Posterior vena cava (tissue), 2 donors: ENCODE data around the gene ARHGAP6. TPM values are rescaled to one million over a fixed set of nuclear protein-coding genes. Genes with fewer than 3 reads are reported as not detected.
"Not testable (repeated sequence)": the region's sequence is repeated elsewhere in the genome, so short reads cannot be mapped to it uniquely, and the experiment has no call there.

ENCODE experiments used
- DNase-seq: peaks from one replicate; pipeline ENCODE4 v3.0.0-alpha.2; 2020; ENCODE audit warnings: low spot score
- intact Hi-C, 2 donors: fragments of 100-400 bp; cut with DNase I; formaldehyde crosslinking; loops; one replicate each; pipeline versions ENCODE4 v1.14.1 to v1.14.2; 2022 to 2023
- total RNA-seq, 2 donors: library from RNA; stranded (reverse); fragmentation: NEBNext Ultra II Directional; extraction: Animal tissue kit (Norgen Biotek cat#: 25700); gene quantifications; one replicate each; pipeline ENCODE4 v1.2.1, GENCODE V29; 2021
- donor health status: DM: yes; HTN: yes; CAD: no.
- donor health status: DM: yes; HTN: yes; CAD: no.

ARHGAP6 gene
- total RNA-seq, 2 donors from 2014 or later: 19.6 to 20.2 TPM

DNA sequence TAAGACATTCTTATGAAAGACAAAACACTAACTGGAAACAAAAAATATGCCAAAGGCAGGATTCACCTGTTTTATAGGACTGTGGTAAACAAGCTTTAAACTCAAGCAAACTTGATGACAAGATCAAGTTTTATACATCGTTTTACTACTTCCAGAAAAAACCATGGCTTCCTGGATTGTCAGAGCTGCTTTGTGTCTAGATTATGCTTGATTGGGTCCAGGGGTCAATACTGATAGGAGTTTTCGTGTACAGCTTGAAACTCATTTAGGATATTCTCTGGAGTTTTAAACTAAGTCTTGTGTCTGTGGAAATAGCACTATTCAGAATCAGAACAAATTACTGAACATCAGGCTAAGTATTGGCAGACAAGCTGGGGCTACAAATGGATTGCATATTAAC is 541.6 kb downstream of the ARHGAP6 start:
- no peak for DNase-seq
- intact Hi-C loops: no loop called here

DNA sequence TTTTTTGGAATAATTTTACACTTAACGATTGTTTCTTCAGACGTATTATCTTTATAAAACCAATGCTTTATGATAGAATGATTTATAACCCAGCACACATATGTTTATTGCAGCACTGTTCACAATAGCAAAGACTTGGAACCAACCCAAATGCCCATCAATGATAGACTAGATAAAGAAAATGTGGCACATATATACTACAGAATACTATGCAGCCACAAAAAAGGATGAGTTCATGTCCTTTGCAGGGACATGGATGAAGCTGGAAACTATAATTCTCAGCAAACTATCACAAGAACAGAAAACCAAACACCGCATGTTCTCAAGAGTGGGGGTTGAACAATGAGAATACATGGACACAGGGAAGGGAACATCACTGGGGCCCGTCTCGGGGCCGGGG is 542.6 kb downstream of the ARHGAP6 start:
- intact Hi-C loops: not testable (repeated sequence)

DNA sequence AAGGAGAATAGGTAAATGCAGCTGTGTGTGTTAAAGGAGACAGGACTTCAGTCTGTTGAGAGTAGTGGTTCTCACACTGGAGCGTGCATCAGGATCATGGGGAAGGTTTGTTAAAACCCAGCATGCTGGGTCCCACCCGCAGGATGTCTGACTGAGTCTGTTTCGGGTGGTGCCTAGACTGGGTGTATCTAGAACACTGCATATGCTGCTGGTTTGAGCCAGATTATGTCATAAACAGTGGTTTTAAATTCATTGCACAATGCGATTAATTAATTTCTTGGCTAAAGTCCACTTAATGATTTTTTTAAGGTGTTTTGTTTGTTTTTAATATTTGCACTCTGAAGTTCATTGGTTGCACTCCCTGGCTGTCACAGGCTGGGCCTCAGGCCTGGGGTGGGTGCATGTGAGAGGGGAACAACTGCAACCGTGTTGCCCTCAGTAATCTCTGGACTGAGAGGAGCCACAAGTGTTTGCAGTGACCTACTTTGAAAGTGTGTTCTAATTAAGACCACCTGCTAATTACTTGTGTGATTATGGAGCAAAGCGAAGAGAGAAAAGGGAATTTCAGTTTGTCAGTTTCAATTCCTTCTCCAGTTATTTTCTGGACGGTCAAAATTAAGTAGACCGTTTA is 546.3 kb downstream of the ARHGAP6 start:
- no peak for DNase-seq
- intact Hi-C loops: no loop called here

More for the DNA sequence above, 542.6 kb downstream of the ARHGAP6 start:
- DNase-seq: not testable (repeated sequence)

DNA sequence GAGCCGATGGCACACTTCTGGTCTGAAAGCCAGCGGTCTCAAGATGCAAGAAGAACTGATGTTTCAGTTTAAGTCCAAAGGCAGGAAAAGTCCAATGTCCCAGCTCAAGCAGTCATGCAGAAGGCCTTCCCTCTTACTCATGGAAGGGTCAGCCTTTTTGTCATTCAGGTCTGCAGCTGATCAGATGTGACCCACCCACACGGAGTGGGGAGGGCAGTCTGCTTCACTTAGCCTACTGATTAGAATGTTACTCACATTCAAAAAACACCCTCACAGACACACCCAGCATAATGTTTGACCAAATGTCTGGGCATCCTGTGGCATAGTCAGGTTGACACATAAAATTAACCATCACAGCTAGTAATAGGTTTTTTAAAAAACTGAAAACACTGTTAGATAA is 548.0 kb downstream of the ARHGAP6 start:
- DNase-seq: no peak
- intact Hi-C loops: no loop called here

DNA sequence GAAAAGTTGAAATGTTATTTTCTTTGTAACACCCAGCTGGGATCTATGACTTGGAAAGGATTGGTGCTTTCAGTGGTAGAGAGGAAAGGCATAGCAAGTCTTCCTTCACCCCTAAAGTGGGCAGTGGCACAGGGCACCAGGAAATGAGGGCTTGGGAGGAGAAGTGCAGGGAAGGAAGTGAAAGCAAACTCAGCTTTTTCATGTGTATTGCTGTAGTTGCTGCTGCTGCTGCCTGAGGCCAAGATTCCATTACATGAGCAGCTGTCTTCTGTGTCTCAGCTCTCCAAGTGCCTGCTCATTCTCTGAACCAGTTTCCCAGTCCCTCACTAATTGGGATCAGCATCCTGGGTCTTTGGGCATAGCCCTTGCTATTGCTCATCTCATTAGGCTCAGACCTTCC is 552.0 kb downstream of the ARHGAP6 start:
- no peak for DNase-seq
- intact Hi-C loops: loop anchor here in 1 of 2 donors (5.0 kb wide), 1 partner anchor 866 kb away; no protein-coding TSS in a partner anchor

DNA sequence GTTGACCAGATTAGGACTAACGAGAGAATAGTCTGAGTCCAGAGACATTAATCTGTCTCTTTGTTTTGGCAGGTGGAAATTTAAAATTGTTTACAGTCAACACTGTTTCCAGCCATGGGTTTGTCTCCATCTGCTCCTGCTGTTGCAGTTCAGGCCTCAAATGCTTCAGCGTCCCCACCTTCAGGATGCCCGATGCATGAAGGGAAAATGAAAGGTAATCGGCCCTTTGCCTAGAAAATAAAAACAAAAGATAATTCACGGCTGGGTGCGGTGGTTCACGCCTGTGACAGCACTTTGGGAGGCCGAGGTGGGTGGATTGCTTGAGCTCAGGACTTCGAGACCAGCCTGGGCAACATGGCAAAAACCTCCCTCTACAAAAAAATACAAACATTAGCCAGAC is 553.8 kb downstream of the ARHGAP6 start:
- intact Hi-C loops: loop anchor here in 1 of 2 donors (5.0 kb wide), 1 partner anchor 865 kb away; no protein-coding TSS in a partner anchor
- DNase-seq: no peak

DNA sequence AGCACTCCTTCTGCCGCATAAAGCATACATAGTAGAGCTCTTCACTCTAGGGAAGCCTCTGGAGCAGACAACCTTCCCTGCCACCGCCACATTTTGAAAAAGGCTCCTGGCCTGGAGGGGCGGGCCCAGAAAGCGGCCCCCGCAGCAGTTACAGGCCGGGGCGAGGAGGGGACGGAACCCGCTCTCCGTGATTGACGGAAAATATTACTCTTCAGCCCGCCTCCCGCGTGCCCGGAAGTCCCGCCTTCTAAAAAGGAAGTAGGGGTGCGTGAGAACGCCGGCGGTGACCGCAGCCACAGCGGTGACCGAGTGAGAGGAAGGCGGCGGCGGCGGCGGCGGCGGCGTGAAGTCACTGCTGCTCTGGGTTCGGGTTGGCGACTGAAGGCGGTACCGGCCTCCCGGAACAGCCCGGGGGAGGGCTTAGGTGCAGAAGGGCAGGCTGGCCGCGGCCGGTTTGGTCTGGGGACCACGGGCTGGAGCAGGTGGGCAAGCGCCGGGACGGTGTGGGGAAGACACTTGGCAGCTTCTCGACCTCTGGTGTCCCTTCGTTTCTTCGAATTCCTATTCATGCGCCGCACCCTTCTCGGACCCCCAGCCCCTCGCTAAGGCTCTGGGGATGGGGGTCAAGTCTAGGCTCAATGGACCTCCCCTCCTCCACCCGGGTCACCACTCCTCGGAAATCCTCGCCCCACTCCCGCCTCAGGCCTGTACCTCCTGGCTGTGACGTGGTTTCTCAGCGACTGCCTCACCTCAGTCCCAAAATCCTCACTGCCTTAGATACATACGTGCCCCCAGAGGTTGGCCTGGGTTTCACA is 554.5 kb downstream of the ARHGAP6 start, which contains the start of gene HCCS:
Gene HCCS, plus strand, starts transcription at position 296 of the 815 bp plus-strand sequence. CDS start 729 bp downstream, outside the sequence.
- peak; percentile 96 for DNase-seq
- intact Hi-C loops: loop anchor here in 1 of 2 donors (5.0 kb wide), 1 partner anchor 864 kb away; no protein-coding TSS in a partner anchor

DNA sequence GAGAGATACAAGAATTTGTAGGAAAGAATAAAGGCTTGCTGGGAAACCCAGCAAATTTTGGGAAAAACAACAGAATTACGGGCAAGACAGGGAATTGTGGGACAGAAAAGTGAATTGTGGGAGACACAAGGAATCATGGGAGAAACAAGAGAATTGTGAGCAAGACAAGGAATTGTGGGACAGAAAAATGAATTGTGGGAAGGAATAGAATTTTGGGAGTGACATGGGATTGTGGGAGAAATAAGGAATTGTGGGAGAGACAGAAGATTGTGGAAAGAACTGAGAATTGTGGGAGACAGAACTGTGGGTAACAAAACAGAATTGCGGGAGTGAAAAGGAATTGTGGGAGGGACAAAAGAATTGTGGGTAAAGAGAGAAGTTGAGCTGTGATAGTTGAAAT is 555.8 kb downstream of the ARHGAP6 start:
- no peak for DNase-seq
- intact Hi-C loops: loop anchor here in 1 of 2 donors (5.0 kb wide), 1 partner anchor 863 kb away; no protein-coding TSS in a partner anchor

DNA sequence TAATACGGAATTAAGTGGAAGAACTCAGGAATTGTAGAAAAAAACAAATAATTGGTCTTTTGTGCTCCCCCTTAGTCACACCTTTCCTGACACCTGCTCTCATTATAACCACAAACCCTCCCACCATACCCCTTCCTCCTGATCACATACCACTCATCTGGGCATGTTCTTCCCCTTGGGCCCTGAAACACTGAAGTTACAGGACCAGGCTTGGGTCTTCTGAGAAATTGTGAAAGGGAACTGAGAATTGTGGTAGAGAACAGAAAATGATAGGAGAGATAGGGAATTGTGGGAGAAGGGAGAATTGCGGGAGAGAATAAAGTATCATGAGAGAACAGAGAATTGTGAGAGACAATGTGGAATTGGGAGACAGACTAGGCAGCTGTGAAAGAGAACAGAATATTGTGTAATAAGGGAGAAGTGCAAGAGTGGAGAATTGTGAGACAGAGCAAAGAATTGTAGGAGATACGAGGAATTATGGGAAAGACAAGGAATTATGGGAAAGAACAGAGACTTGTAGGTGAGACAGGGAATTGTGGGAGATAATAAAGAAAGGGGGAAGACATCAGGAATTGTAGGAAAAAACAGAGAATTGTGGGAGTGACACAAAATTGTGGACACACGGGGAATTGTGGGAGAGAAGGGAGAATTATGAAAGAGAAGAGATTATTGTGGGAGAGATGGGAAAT is 557.3 kb downstream of the ARHGAP6 start:
- intact Hi-C loops: no loop called here
- no peak for DNase-seq

DNA sequence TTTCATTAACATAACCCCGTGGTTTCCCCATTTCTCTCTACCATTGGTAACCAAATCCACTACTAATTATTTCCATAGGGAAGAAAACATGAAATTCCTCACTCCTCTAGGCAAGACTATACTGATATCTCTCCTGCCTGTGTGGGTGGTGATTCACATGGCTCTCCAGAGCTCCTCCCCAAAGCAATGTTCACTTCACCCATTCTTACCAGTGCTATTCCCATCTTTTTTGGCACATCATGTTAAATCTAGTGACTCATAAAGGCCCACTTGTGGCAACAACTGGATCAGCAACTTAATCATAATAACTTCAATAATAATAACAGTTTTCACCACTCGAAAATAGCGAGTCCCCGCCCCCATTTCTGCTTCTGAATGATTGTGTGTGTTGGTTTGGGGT is 560.6 kb downstream of the ARHGAP6 start:
- intact Hi-C loops: no loop called here

DNA sequence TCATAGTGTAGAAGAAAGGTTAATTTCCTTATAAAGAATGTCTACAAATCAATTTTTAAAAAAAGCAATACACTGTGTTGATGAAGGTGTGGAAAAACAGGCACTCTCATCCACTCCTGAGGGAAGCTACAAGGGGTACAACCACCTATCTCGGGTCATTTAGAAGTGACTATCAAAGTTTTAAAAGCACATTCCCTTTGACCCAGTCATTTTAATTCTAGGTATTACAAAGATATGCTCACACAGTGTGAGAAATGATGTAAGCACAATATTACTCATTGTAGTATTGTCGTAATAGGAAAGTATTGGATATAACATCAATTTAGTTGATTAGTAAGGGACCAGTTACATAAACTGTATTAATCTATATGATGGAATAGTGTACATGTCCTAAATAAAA is 562.0 kb downstream of the ARHGAP6 start:
- no peak for DNase-seq
- intact Hi-C loops: loop anchor here in 1 of 2 donors (5.0 kb wide), 1 partner anchor 1291 kb away; no protein-coding TSS in a partner anchor

More for the DNA sequence above, 560.6 kb downstream of the ARHGAP6 start:
- no peak for DNase-seq

DNA sequence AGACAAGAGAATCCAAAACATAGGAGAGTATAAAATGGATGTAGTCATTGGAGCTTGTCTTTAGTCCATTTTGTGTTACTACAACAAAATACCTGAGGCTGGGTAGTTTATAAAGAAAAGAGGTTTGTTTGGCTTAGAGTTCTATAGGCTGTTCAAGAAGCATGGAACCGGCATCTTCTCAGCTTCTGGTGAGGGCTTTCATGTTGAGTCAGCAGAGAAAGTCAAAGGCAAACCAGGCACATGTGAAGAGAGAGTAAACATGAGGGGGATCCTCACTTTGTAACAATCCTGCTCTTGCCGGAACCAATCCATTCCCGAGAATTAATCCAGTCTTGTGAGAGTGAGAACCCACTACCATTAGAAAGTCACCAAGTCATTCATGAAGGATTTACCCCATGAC is 562.7 kb downstream of the ARHGAP6 start:
- DNase-seq: no peak
- intact Hi-C loops: loop anchor here in 1 of 2 donors (5.0 kb wide), 1 partner anchor 1291 kb away; no protein-coding TSS in a partner anchor

DNA sequence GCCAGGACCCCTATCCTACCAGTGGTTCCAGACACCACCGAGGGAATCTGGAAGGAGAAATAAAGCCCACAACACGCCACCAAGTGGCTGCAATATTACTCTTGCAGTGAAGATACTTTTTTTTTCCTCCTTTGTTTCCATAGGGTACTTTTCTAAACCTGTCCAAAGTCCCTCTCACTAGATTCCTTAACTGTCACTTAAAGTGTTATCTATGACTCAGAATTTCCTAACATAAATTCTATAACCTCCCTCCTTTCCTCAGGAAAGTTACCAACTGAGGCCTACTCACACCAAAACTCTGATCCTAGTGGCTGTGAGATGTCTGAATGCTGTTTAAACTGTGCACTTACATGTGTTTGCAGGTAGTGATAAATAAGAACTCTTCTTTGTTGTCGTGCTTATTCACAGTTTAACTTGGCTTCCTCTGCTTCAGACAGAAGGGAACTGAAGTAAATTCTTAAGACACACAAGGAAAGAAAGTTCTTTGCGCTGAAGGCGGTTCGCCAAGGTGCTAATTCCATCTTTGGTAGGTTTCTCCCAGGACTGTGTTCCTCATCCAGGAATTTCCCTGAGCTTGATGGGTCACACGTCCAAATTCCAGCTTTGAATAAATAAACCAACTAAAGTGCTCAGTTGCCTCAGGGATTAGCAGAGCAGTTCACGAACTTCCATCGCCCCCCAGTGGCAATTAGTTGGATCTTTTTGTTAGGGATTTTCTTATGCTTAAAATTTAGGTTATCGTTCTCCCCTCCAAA is 565.3 kb downstream of the ARHGAP6 start:
- no peak for DNase-seq

DNA sequence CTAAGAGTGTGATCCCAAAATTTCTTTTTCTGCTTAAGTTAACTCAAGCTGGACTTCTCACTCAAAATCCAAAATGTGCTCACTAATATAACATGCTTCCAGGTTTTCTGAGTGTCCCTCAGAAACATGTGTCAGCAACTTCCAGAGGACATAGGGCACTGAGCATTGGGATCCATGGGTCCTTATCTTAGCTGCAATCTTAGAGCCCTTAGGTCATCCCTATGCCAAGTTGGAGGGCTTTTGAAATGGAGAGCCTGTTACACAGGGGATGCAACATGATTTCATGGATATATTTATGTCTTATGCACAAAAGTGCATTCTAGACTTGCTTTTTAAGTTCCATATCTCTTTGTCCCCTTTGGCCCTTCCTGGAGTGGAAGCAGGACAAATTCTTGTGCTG is 566.3 kb downstream of the ARHGAP6 start:
- intact Hi-C loops: no loop called here
- no peak for DNase-seq

More for the DNA sequence above, 565.3 kb downstream of the ARHGAP6 start:
- intact Hi-C loops: loop anchor here in 1 of 2 donors (5.0 kb wide), 1 partner anchor 1288 kb away; no protein-coding TSS in a partner anchor

DNA sequence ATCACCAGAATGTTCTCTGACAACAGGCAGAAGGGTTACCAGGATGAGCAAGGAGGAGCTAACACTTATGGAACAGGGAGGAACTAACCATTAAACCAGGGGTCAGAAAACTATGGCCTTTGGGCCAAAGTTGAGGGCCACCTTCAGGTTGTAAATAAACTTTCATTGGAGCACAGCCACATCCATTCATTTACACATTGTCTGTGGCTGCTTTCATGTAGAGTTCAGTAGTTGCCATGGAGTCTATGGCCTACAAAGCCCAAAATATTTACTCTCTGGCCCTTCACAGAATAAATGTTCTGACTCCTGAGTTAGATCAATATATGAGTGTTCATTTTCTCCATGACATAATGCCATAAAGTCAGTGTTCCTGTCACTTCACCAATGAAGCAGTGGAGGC is 567.8 kb downstream of the ARHGAP6 start:
- intact Hi-C loops: no loop called here

DNA sequence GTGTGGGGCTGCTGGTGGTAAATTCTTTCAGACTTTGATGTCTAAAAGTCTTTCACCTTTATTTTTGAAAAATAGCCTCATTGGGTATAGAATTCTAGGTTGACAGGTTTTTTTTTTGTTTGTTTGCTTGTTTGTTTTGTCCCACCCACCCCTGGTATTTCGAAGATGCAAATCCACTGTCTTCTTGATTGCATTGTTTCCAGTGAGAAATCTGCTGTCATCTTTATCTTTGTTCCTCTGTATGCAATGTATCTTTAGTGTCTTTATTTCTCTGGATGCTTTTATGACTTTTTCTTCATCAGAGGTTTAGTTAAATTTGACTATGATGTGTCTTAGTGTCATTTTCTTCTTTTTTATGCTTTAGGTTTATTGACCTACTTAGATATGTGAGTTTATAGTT is 575.9 kb downstream of the ARHGAP6 start:
- intact Hi-C loops: loop anchor here in 1 of 2 donors (2.0 kb wide), 1 partner anchor 47 kb away; no protein-coding TSS in a partner anchor
- no peak for DNase-seq

More for the DNA sequence above, 567.8 kb downstream of the ARHGAP6 start:
- DNase-seq: no peak
